ENCODE measurements around the gene FMNL2. TPM values are rescaled to one million over a fixed set of nuclear protein-coding genes. Genes with fewer than 3 reads are reported as not detected.

The FMNL2 gene
- polyA plus RNA-seq, 3 donors, result 0.28 to 3.2 (median 0.71) TPM

- intact Hi-C loops (cut with micrococcal nuclease), result no loop called here
- Histone ChIP-seq H3K9ac (ENCODE audit: insufficient read depth, low read length, poor library complexity, severe bottlenecking) (no peak overlapping the region), H3K4me1 (ENCODE audit: control insufficient read depth in 1 of 2, insufficient read depth in 2 of 2, low read length in 2 of 2) (peaks cover 16% of the 10 kb centered on the region in 2 donors), H3K79me2 (ENCODE audit: insufficient read depth, low read length) (no peaks in the 10 kb centered on the region), H3K36me3 (replicated peaks in 1 of 2; ENCODE audit: control insufficient read depth in 1 of 2, insufficient read depth in 2 of 2, low read length in 2 of 2) (no peaks in the 10 kb centered on the region), H3K4me3 (replicated peaks in 1 of 3; ENCODE audit: low read depth in 2 of 3, low read length in 3 of 3) (no peak overlapping the region), H3K9me3 (replicated peaks in 1 of 2; ENCODE audit: control insufficient read depth in 1 of 2, insufficient read depth in 1 of 2, low read length in 2 of 2) (no peaks in the 10 kb centered on the region), H2AFZ (ENCODE audit: insufficient read depth, low read depth, low read length, poor library complexity, severe bottlenecking) (no peak overlapping the region), H3K27ac (ENCODE audit: low read depth in 1 of 2, low read length in 2 of 2) (no peak overlapping the region), H3K4me2 (replicated peaks; ENCODE audit: extremely low read depth, low read length, poor library complexity, severe bottlenecking) (no peak overlapping the region), H3K27me3 (ENCODE audit: control insufficient read depth in 2 of 2, insufficient read depth in 2 of 2, low read length in 2 of 2) (no peaks in the 10 kb centered on the region), H4K20me1 (ENCODE audit: insufficient read depth, low read length) (no peaks in the 10 kb centered on the region)
- H3K27ac Mint-ChIP-seq, result peak overlapping the region in 2 of 7 donors; percentile 25 to 63
- 94% methylated on average over 6 of the region's 9 CpGs for WGBS (ENCODE audit: insufficient coverage)
- no peaks in the 10 kb centered on the region for H3K36me3 Mint-ChIP-seq
- peaks cover 23% of the 10 kb centered on the region for H3K4me1 Mint-ChIP-seq
- no peak for TF ChIP-seq CTCF (IDR thresholded peaks at IDR 0.05)
- no peaks in the 10 kb centered on the region for H3K9me3 Mint-ChIP-seq
- DNase-seq, result peak in 1 of 3 donors; percentile 33
- peaks cover 0 to 3% (median 0%) of the 10 kb centered on the region in 3 donors for H3K27me3 Mint-ChIP-seq (ENCODE audit: low read depth in 3 of 3)
- no peak overlapping the region for H3K4me3 Mint-ChIP-seq
These were observed 264.2 kb downstream of the FMNL2 start for GRCh38 chr2:152598975-152599759.

GRCh38 chr2:152600051-152600657 lies 265.2 kb downstream of the FMNL2 start:
- Mint-ChIP-seq H3K27me3 (ENCODE audit: low read depth in 3 of 3) (peaks cover 0 to 2% (median 0%) of the 10 kb centered on the region in 3 donors), H3K4me1 (peaks cover 15% of the 10 kb centered on the region), H3K36me3 (no peaks in the 10 kb centered on the region), H3K9me3 (no peaks in the 10 kb centered on the region), H3K4me3 (no peak overlapping the region), H3K27ac (no peak overlapping the region)
- no peak for DNase-seq
- H3K79me2 ChIP-seq (ENCODE audit: insufficient read depth, low read length), result no peaks in the 10 kb centered on the region
- H3K27me3 ChIP-seq (ENCODE audit: control insufficient read depth in 2 of 2, insufficient read depth in 2 of 2, low read length in 2 of 2), result no peaks in the 10 kb centered on the region
- H4K20me1 ChIP-seq (ENCODE audit: insufficient read depth, low read length), result no peaks in the 10 kb centered on the region
- H3K4me2 ChIP-seq (replicated peaks; ENCODE audit: extremely low read depth, low read length, poor library complexity, severe bottlenecking), result no peak overlapping the region
- peaks cover 8 to 9% of the 10 kb centered on the region in 2 donors for H3K4me1 ChIP-seq (ENCODE audit: control insufficient read depth in 1 of 2, insufficient read depth in 2 of 2, low read length in 2 of 2)
- H3K27ac ChIP-seq (ENCODE audit: low read depth in 1 of 2, low read length in 2 of 2), result no peak overlapping the region
- 90% methylated on average over 3 of the region's 6 CpGs for WGBS (ENCODE audit: insufficient coverage)
- no peak overlapping the region for H3K9ac ChIP-seq (ENCODE audit: insufficient read depth, low read length, poor library complexity, severe bottlenecking)
- no peak for TF ChIP-seq CTCF (IDR thresholded peaks at IDR 0.05)
- intact Hi-C loops (cut with micrococcal nuclease), result no loop called here
- no peaks in the 10 kb centered on the region for H3K36me3 ChIP-seq (replicated peaks in 1 of 2; ENCODE audit: control insufficient read depth in 1 of 2, insufficient read depth in 2 of 2, low read length in 2 of 2)
- no peak overlapping the region for H3K4me3 ChIP-seq (replicated peaks in 1 of 3; ENCODE audit: low read depth in 2 of 3, low read length in 3 of 3)
- H2AFZ ChIP-seq (ENCODE audit: insufficient read depth, low read depth, low read length, poor library complexity, severe bottlenecking), result no peak overlapping the region
- no peaks in the 10 kb centered on the region for H3K9me3 ChIP-seq (replicated peaks in 1 of 2; ENCODE audit: control insufficient read depth in 1 of 2, insufficient read depth in 1 of 2, low read length in 2 of 2)
